ENCODE data around the gene ZNF207.

GRCh38 chr17:32303781-32304288 is 46.1 kb upstream of the ZNF207 start:
- no peak for TF ChIP-seq CTCF (IDR thresholded peaks at IDR 0.05)
- no peak for TF ChIP-seq EP300 (IDR thresholded peaks at IDR 0.05)
- TF ChIP-seq POLR2AphosphoS5 (IDR thresholded peaks at IDR 0.05): no peak

All from gastroesophageal sphincter (tissue), 3 donors.